K562 (cell line): ENCODE data around the gene SLC8A1. TPM values are rescaled to one million over a fixed set of nuclear protein-coding genes. Genes with fewer than 3 reads are reported as not detected.

Experiments used
- ATAC-seq: fragments of 200-7000 bp; cut with Tn5 transposase; 3 replicates; pipeline ENCODE4 v1.9.1; 2020; ENCODE audit warnings: moderate library complexity
- BruUV-seq: library from RNA; stranded (reverse); fragments of 400-500 nt; replicated peaks from 2 replicates; lab custom pipeline; 2021; lab: Mats Ljungman, UMichigan
- CTCF ChIA-PET: fragments of 300-600 bp; formaldehyde crosslinking; extraction: SDS; loops from one replicate; lab custom pipeline; 2021; ENCODE audit warnings: low intra/inter-chr PET ratio; lab: Yijun Ruan, JAX
- POLR2A ChIA-PET: fragments of 300-600, 350-650 bp; sonication (Branson Sonifier 250); formaldehyde crosslinking; extraction: SDS; loops from one replicate; lab custom pipeline; 2021; ENCODE audit warnings: antibody characterized with exemption, inconsistent platforms; lab: Yijun Ruan, JAX
- DNase-seq, 4 experiments: peaks; one replicate each; pipeline versions ENCODE4 v3.0.0 to v3.0.0-alpha.2; 2011 to 2018; ENCODE audit warnings: low spot score in 3 of 4, mixed read lengths in 3 of 4; ENCODE audit errors: extremely low read depth in 1 of 4
- FAIRE-seq: peaks from 2 replicates; lab custom pipeline; 2011; peaks lifted over from hg19 to GRCh38; lab: Jason Lieb, UNC
- H2AFZ ChIP-seq: 2 replicates; pipeline ENCODE4 v1.6.0; 2011; ENCODE audit warnings: low read depth, low read length, control low read depth, inconsistent platforms
- H3K27ac ChIP-seq: fragments of 200-600 bp; 3 replicates; pipeline ENCODE4 v1.8.0; 2011; ENCODE audit warnings: low read depth, mild to moderate bottlenecking, control low read depth, inconsistent platforms, low read length, moderate library complexity, mixed read lengths; ENCODE audit errors: extremely low read depth
- H3K27me3 ChIP-seq, 2 experiments: fragments of 300-600 bp in 1 of 2; 2 replicates in 1 of 2; 3 replicates in 1 of 2; pipeline versions ENCODE4 v1.6.0 to v1.8.0; 2011; ENCODE audit warnings: inconsistent platforms in 2 of 2, low read length in 2 of 2, mild to moderate bottlenecking in 1 of 2, mixed read lengths in 1 of 2, moderate library complexity in 1 of 2; ENCODE audit not compliant: control insufficient read depth in 2 of 2, insufficient read depth in 2 of 2
- H3K36me3 ChIP-seq: fragments of 300-600 bp; 3 replicates; pipeline ENCODE4 v1.8.0; 2011; ENCODE audit warnings: mild to moderate bottlenecking, low read length, inconsistent platforms; ENCODE audit not compliant: control insufficient read depth, insufficient read depth
- H3K4me1 ChIP-seq, 2 experiments: fragments of 200-600 bp in 1 of 2; replicated peaks in 1 of 2; 2 replicates in 1 of 2; 3 replicates in 1 of 2; pipeline versions ENCODE4 v1.5.1 to v1.8.0; 2011; ENCODE audit warnings: inconsistent platforms in 2 of 2, low read length in 2 of 2, mild to moderate bottlenecking in 1 of 2, mixed read lengths in 1 of 2, moderate library complexity in 1 of 2; ENCODE audit not compliant: control insufficient read depth in 2 of 2, insufficient read depth in 2 of 2
- H3K4me2 ChIP-seq: 2 replicates; pipeline ENCODE4 v1.6.1; 2011; ENCODE audit warnings: low read length, control low read depth, inconsistent platforms, mixed read lengths; ENCODE audit not compliant: insufficient read depth
- H3K4me3 ChIP-seq: fragments of 200-600 bp; sonication (generic), shearing (Covaris generic); 2 replicates; pipeline ENCODE4 v1.5.1; 2016; ENCODE audit warnings: control low read depth, inconsistent platforms
- H3K79me2 ChIP-seq: fragments of 200-600 bp; 3 replicates; pipeline ENCODE4 v1.8.0; 2011; ENCODE audit warnings: low read length, inconsistent platforms; ENCODE audit not compliant: control insufficient read depth, insufficient read depth
- H3K9ac ChIP-seq, 2 experiments: 2 replicates each; pipeline versions ENCODE4 v1.6.0 to v1.6.1; 2011; ENCODE audit warnings: low read depth in 2 of 2, low read length in 2 of 2, control low read depth in 1 of 2, inconsistent platforms in 1 of 2, mild to moderate bottlenecking in 1 of 2, mixed read lengths in 1 of 2; ENCODE audit not compliant: insufficient read depth in 1 of 2
- H3K9me1 ChIP-seq: one replicate; pipeline ENCODE4 v1.6.0; 2011; ENCODE audit warnings: inconsistent platforms, mild to moderate bottlenecking, low read length, moderate library complexity; ENCODE audit not compliant: control insufficient read depth, insufficient read depth
- H3K9me3 ChIP-seq: replicated peaks from 2 replicates; pipeline ENCODE4 v1.5.1; 2011; ENCODE audit warnings: low read depth, low read length, inconsistent platforms; ENCODE audit not compliant: control insufficient read depth, insufficient read depth
- H4K20me1 ChIP-seq: replicated peaks from 2 replicates; pipeline ENCODE4 v1.6.1; 2011; ENCODE audit warnings: low read length, inconsistent platforms, mixed read lengths; ENCODE audit not compliant: control insufficient read depth, insufficient read depth
- FOSL1 ChIP-seq: fragments of 200-800 bp; sonication (Bioruptor generic); conservative IDR thresholded peaks from 2 replicates; pipeline ENCODE4 v1.6.1; 2016; ENCODE audit warnings: missing genetic modification characterization, missing compliant biosample characterization
- FOXJ2 ChIP-seq: fragments of 200-800 bp; sonication (Bioruptor generic); IDR thresholded peaks from 2 replicates; pipeline ENCODE4 v1.6.1; 2016; ENCODE audit warnings: missing genetic modification characterization, missing compliant biosample characterization
- MYC ChIP-seq, 2 experiments: fragments of 250-450 bp in 1 of 2; sonication (Bioruptor Pico) in 1 of 2; IDR thresholded peaks; 2 replicates each; pipeline versions ENCODE4 v1.5.1 to v1.6.1; 2012 to 2021; ENCODE audit warnings: low read depth in 2 of 2, borderline replicate concordance in 1 of 2, improper control_type of control experiment in 1 of 2, low read length in 1 of 2, mild to moderate bottlenecking in 1 of 2, moderate library complexity in 1 of 2
- NR3C1 ChIP-seq: sonication (generic); formaldehyde crosslinking; IDR thresholded peaks from 2 replicates; pipeline ENCODE4 v1.8.1; 2022; ENCODE audit warnings: missing genetic modification reagents
- ZNF121 ChIP-seq: sonication (generic); formaldehyde crosslinking; conservative IDR thresholded peaks from 2 replicates; pipeline ENCODE4 v1.8.0; 2022; ENCODE audit warnings: missing genetic modification reagents
- ZNF184 ChIP-seq: sonication (generic); formaldehyde crosslinking; IDR thresholded peaks from 2 replicates; pipeline ENCODE4 v1.5.0; 2020; ENCODE audit warnings: missing genetic modification reagents
- WGBS: fragments of 100-300 bp; shearing (Covaris generic); methylation state at CpG from one replicate; pipeline ENCODE4 v1.1.6; 2016; ENCODE audit warnings: low coverage, mixed read lengths; ENCODE audit not compliant: insufficient coverage; ENCODE audit errors: missing lambda C conversion rate; 5-methylcytosine and 5-hydroxymethylcytosine counted together
- in situ Hi-C: fragments of 300-500 bp; cut with MboI; formaldehyde crosslinking; loops from 4 replicates; pipeline ENCODE4 v1.15.0; 2018; ENCODE audit warnings: inconsistent platforms, mixed read lengths
- intact Hi-C: fragments of 100-400 bp; cut with micrococcal nuclease; formaldehyde crosslinking; loops from 2 replicates; pipeline ENCODE4 v1.14.2; 2022
- polyA plus RNA-seq, 8 experiments: library from polyadenylated mRNA; depleted of rRNA in 4 of 8; stranded (reverse) in 5 of 8; unstranded in 3 of 8; fragments of >200 nt; fragmentation: Nextera tagmentation in 2 of 8; fragmentation: Illumina TruSeq in 1 of 8; extraction: Ambion mirVana in 2 of 8; extraction: Trizol in 1 of 8; gene quantifications; 2 replicates each; pipeline versions ENCODE4 v1.2.1 to v1.2.3, GENCODE V29; 2011 to 2014; ENCODE audit warnings: inconsistent platforms in 1 of 8, missing spikeins in 1 of 8
- total RNA-seq, 7 experiments: library from RNA; depleted of rRNA in 6 of 7; stranded (reverse); fragments of >200 nt in 6 of 7; fragmentation: Illumina TruSeq in 2 of 7; extraction: Trizol in 2 of 7; gene quantifications; 2 replicates each; pipeline versions ENCODE4 v1.2.1 to v1.2.3, GENCODE V29; 2011 to 2021; ENCODE audit warnings: low replicate concordance in 1 of 7
- TF ChIP-seq, protein P1 (sequence below): fragments of 450-650 bp; IDR thresholded peaks from 2 replicates; pipeline ENCODE4 v1.6.1; 2016; ENCODE audit warnings: low read depth

The SLC8A1 gene
- total and polyA plus RNA-seq, 9 of the 15 experiments (the other 6 are each of a cell fraction or from before 2014, with no cell fraction given): not detected

DNA sequence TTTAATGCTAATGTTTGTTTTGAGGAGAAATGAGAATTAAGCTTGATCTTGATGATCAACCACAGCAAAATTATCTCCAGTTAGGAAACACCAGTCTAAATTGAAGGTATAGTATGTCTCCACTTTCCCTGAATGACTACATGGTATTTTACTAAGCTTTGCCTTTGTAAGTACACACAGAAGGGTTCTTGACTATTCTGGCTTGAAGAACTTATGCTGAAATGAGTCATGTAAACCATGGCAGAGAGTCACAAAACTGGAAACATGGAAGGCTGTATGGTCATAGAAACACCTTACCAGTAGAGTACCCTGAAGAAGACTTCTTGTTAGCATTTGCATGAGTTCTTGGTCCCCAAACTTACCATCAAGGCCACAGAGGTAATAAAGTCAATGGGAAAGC, 250.5 kb downstream of the SLC8A1 start:
- H3K4me2 ChIP-seq: no peak overlapping the region
- H3K27ac ChIP-seq: no peak overlapping the region
- in situ Hi-C loops: no loop called here
- TF ChIP-seq ZNF121 (CRISPR knock-in tag) (no peak), MYC (IDR thresholded peaks at IDR 0.05; ENCODE audit: low read depth, low read length) (no peak), MYC (CRISPR knock-in tag; IDR thresholded peaks at IDR 0.05; ENCODE audit: borderline replicate concordance, low read depth) (no peak)
- TF ChIP-seq, all 486 proteins: peak for 0
- Histone ChIP-seq H4K20me1 (no peaks in the 10 kb centered on the region), H3K36me3 (no peaks in the 10 kb centered on the region), H3K27me3 (no peaks in the 10 kb centered on the region), H3K9ac (no peak overlapping the region), H3K9me3 (no peaks in the 10 kb centered on the region), H3K79me2 (no peaks in the 10 kb centered on the region), H2AFZ (no peak overlapping the region), H3K4me1 (no peaks in the 10 kb centered on the region), H3K4me3 (no peak overlapping the region), H3K9me1 (no peaks in the 10 kb centered on the region)
- intact Hi-C loops: no loop called here
- BruUV-seq: no TSS peak
- FAIRE-seq (no peak), DNase-seq (no peak), ATAC-seq (no peak)
- POLR2A ChIA-PET: no interaction called here
- CTCF ChIA-PET: no interaction called here

- CTCF ChIA-PET: no interaction called here
- TF ChIP-seq FOXJ2 (no peak), FOSL1 (tag) (no peak), ZNF184 (CRISPR knock-in tag) (no peak), NR3C1 (CRISPR knock-in tag) (no peak)
- TF ChIP-seq, protein P1, sequence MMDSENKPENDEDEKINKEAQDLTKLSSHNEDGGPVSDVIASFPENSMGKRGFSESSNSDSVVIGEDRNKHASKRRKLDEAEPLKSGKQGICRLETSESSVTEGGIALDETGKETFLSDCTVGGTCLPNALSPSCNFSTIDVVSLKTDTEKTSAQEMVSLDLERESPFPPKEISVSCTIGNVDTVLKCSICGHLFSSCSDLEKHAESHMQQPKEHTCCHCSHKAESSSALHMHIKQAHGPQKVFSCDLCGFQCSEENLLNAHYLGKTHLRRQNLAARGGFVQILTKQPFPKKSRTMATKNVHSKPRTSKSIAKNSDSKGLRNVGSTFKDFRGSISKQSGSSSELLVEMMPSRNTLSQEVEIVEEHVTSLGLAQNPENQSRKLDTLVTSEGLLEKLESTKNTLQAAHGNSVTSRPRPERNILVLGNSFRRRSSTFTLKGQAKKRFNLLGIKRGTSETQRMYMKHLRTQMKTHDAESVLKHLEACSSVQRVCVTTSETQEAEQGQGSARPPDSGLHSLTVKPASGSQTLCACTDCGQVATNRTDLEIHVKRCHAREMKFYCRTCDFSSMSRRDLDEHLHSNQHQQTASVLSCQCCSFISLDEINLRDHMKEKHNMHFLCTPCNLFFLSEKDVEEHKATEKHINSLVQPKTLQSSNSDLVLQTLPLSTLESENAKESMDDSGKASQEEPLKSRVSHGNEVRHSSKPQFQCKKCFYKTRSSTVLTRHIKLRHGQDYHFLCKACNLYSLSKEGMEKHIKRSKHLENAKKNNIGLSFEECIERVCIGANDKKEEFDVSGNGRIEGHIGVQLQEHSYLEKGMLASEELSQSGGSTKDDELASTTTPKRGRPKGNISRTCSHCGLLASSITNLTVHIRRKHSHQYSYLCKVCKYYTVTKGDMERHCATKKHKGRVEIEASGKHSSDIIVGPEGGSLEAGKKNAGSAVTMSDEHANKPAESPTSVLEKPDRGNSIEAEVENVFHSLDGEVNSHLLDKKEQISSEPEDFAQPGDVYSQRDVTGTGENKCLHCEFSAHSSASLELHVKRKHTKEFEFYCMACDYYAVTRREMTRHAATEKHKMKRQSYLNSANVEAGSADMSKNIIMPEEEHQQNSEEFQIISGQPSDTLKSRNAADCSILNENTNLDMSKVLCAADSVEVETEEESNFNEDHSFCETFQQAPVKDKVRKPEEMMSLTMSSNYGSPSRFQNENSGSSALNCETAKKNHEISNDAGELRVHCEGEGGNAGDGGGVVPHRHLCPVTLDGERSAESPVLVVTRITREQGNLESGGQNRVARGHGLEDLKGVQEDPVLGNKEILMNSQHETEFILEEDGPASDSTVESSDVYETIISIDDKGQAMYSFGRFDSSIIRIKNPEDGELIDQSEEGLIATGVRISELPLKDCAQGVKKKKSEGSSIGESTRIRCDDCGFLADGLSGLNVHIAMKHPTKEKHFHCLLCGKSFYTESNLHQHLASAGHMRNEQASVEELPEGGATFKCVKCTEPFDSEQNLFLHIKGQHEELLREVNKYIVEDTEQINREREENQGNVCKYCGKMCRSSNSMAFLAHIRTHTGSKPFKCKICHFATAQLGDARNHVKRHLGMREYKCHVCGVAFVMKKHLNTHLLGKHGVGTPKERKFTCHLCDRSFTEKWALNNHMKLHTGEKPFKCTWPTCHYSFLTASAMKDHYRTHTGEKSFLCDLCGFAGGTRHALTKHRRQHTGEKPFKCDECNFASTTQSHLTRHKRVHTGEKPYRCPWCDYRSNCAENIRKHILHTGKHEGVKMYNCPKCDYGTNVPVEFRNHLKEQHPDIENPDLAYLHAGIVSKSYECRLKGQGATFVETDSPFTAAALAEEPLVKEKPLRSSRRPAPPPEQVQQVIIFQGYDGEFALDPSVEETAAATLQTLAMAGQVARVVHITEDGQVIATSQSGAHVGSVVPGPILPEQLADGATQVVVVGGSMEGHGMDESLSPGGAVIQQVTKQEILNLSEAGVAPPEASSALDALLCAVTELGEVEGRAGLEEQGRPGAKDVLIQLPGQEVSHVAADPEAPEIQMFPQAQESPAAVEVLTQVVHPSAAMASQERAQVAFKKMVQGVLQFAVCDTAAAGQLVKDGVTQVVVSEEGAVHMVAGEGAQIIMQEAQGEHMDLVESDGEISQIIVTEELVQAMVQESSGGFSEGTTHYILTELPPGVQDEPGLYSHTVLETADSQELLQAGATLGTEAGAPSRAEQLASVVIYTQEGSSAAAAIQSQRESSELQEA: no peak
Observed at GRCh38 chr2:40200366-40200915, 251.4 kb downstream of the SLC8A1 start.

More at GRCh38 chr2:40200366-40200915, 251.4 kb downstream of the SLC8A1 start:
- 0 out of 2 replicates have a peak, but pooled peaks cover 2% of the 10 kb centered on the region for H3K9me3 ChIP-seq
- in situ Hi-C loops: no loop called here
- DNase-seq (no peak), FAIRE-seq (no peak), ATAC-seq (no peak)
- H4K20me1 ChIP-seq: no peaks in the 10 kb centered on the region
- H3K27ac ChIP-seq: no peak overlapping the region
- no peaks in the 10 kb centered on the region for H3K9me1 ChIP-seq
- H3K4me1 ChIP-seq: no peaks in the 10 kb centered on the region
- no peak overlapping the region for H3K9ac ChIP-seq
- POLR2A ChIA-PET: no interaction called here
- H3K4me3 ChIP-seq: no peak overlapping the region
- intact Hi-C loops: no loop called here
- H2AFZ ChIP-seq: no peak overlapping the region
- no peaks in the 10 kb centered on the region for H3K36me3 ChIP-seq
- no peak overlapping the region for H3K4me2 ChIP-seq
- BruUV-seq: no TSS peak
- no peaks in the 10 kb centered on the region for H3K27me3 ChIP-seq
- 0% methylated on average over 2 of the region's 2 CpGs for WGBS
- H3K79me2 ChIP-seq: no peaks in the 10 kb centered on the region
